Suppressor macrophage treated with lipopolysaccharide for 1 hour (primary cell): ENCODE data around the gene PRDM5.

Experiments used
- DNase-seq, 3 donors: peaks; one replicate each; pipeline ENCODE4 v3.0.0-alpha.2; 2020 to 2022

PRDM5 gene

GRCh38 chr4:120853161-120853935, 69.2 kb downstream of the PRDM5 start:
- DNase-seq = no peak

DNA sequence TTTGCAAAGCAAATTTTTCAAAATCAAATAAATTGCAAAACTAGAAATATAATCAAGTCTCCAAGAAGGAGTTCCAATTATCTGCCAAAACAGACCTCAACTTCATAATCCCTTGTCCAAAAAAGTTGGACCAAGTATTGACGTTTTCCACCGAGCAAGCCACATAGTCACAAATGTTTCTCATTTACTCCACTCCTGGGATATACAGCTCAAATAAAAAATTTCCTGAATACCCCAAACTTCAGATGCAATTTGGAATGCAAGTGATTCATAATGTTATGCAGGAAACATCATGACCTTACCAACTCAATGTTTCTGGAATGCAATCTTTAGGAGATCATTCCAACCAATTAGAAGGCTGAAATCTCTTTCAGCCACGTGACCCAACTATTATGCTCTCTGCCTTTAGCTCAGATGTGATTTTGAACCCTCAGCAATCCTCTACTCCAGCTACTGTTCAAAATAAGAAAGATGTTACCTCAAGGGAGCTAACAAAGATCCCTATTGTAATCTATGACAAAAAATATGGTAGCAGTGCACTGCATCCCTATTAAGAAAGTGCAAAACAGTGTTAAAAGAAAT, 72.4 kb downstream of the PRDM5 start:
- no peak for DNase-seq

GRCh38 chr4:120847019-120847582, 75.4 kb downstream of the PRDM5 start:
- no peak for DNase-seq

GRCh38 chr4:120844528-120844921, 78.0 kb downstream of the PRDM5 start:
- no peak for DNase-seq

GRCh38 chr4:120843849-120844527, 78.5 kb downstream of the PRDM5 start:
- DNase-seq = no peak

DNA sequence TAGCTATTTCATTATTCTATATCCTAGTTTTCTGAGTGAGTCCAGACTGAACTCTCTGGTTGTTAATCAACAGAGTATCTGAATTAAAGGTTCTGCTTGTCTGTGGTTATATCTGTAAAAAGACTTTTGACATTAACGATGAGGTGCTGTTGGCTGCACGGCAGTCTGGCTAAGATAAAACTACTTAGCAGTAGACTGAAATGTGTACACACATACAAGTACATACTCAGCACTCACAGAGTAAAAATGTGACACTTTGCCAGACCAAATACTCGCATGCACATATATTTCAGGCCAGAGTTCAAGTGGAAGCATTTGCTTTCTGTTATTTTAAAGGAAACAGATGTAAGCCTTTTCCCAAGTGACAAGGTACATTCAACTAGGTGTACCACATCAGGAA, 80.5 kb downstream of the PRDM5 start:
- DNase-seq = no peak

DNA sequence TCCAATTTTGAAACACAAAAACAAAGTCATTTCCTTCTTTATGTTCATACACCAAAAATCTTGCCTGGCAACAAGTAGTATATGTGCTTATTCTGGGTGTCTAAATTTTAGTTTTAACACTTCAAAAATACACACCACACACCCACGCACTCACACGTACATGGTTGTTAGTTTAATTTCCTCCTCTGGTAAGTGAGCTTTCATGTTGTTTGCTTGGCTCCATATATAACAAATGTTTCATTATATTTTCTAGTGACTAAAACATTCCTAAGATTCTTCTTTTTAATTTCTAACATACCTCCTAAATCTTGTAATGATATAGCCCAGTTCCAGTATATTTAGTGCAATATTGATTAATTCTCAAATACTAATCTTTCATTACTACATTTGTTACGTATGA, 80.9 kb downstream of the PRDM5 start:
- DNase-seq = no peak

DNA sequence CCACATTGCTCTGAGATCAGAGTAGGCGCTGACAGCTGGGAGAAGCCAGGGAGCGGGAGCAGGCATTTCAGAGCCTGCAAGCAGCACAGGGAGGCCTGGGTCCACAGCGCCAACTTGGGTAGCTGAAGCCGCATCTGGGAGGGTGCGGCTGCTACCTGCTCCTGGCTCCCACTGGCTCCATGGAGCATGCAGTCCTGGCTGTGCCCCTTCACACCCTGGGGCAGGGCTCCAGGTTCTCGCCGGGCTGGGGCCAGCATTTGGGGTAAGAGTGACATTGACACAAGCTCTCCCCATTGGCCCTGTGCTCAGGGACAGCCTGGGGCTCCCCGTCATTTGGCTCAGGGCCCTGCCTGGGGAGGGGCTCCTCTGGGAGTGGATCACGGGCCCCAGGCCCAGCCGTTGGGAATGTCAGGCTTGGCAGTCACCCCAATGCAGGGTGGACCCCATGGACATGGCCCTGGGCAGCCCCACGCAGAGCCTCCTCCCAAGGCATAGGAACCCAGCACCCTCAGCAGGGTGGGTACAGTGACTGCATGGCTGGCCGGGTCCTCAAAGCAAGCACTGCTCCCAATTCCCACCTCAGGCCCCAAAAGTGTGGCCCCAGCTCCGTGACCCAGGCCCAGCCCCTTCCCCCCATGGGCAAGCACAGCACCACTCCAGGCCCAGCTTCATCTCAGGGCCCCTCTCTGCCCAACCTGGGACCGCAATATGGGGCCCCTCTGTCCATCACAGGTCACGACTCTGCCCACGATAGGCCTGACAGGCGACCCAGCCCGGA, 82.4 kb downstream of the PRDM5 start:
- DNase-seq = no peak

DNA sequence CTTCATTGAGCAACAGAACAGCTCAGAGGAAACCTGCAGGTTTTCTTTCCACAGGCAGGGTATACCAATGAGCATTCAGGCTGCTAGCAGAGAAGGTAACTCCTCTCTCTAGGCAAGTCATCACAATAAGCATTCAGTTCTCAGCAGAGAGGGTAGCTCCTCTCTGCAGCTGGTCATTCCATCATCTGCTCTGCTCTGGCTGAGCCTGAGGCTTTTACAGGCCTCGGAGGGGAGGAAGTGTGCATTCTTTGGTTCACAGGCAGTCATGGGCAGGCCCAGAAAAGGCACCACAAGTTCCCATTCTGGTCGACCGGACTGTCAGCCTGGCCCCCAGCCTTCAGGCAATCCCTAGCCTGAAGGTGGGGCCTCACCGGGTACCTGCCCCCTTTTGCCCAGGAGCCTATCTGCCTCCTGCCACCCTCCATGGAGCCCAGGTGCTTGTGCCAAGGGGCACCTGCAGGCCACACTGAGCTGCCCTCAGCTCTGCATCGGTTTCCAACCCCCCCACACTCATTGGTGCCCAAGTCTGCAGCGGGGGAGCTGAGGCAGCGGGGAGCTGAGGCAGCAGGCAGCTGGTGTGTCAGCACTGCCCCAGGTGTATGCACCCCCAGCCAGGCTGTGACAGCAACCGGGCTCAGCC, 83.1 kb downstream of the PRDM5 start:
- no peak for DNase-seq

DNA sequence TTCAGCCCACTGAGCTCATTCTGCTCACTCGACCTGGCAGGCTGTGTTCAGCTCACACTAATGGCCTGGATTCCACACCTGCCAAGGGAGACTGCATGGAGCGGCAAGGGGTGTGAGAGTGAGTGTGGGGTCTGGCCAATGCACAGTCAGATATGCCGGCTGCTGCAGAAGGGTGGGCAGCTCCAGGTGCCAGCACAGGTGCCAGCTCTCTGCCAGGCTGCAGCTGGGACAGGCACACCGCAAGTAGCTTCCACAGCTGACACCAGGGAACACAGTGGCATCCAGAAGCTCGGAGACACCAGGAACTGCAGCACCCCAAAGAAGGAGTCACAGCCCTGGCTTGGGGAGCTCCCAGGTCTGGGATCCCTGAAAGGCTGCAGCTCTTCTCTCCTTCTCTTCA, 83.7 kb downstream of the PRDM5 start:
- DNase-seq = no peak

DNA sequence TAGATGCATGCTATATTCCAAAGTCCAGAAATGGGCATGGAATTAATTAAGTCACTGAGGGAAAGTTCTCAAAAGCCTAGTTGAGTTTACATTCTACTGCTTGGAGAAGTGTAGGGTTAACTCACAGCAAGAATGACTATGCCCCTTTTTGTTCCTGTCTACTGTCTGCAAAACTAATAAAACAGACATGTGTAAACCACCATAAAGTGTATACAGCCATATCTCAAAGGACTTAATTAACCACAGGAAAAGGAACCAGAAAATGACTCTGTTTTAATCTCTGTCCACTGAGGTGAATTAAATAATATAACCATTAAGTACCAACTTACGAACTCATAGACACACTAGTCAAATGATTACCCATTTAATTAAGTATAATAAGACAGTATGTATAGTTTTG, 84.9 kb downstream of the PRDM5 start:
- DNase-seq = no peak

DNA sequence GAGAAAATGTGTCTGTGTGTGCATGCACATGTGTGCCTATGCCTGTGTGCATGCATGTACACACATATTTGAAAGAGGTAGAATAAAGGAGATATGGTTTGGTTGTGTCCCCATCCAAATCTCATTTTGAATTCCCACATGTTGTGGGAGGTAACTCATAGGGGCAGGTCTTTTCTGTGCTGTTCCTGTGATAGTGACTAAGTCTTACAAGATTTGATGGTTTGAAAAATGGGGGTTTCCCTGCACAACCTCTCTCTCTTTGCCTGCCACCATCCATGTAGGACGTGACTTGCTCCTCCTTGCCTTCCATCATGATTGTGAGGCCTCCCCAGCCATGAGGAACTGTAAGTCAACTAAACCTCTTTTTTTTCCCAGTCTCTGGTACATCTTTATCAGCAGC, 87.2 kb downstream of the PRDM5 start:
- DNase-seq = no peak

DNA sequence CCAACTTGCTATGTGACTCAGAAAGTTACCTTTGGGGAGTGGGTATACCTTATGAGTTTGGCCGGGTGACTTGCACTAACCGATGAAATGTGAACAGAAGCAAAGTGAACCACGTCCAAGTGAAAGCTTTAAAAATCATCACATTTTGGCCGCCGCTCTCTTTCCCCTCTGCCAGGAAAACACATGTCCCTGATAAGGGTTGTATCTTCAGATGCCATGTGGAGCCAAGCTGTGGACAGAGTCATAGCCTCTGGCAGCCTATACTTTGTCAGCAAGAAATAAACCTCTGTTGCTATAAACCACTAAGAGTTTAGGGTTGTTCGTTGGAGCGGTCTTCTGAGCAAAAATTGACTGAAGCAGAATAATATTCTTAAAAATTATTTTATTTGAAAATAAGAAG, 92.3 kb downstream of the PRDM5 start:
- DNase-seq = no peak

DNA sequence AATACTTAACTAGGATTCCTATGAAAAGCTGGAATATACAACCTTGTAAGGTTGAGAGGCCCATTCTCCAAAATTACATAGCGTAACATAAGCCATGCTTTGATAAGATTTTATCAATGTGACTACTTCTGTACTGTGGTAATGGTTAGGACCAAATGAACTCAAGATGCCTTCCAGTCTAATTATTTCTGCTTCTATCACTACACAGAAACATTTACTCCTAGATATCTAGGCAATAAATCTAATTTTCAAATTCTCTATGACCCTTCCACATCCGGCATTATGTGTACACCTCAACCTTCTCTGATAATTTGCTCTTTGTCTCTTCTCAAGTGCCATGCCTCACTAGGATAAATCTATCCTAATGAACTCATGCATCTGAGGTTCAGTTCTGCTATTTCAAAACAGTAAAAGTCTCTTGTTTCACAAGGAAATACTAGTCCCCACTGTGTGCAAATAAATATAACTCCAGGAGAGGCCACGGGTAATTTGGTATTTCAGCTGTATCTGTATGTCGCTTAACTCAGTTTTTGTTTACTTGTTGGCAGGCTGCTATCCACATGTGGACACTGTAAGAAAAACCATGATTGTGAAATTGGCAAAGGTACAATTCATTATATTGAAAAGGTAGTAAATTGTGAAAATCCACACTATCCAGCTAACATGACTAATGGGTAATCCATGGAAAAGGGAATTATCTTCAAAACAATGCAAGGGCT, 93.3 kb downstream of the PRDM5 start:
- DNase-seq = no peak

DNA sequence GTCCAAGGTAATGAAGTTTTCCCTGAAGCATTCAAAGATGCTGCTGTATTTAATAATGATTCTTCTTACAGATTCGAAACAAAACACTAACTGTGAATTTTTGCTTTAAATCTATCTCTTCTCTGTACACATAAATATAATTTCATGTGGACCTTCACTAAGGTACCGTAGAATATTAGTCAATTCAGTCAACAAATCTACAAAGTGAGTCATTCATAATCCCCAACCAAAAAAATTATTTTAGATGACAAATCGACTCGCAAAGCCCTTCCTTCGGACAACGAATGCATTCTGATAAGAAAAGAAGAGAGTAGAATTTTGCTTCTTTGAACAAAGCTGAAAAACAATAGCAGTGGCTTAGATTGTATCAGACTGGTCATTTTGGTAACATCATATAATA, 95.7 kb downstream of the PRDM5 start:
- no peak for DNase-seq

DNA sequence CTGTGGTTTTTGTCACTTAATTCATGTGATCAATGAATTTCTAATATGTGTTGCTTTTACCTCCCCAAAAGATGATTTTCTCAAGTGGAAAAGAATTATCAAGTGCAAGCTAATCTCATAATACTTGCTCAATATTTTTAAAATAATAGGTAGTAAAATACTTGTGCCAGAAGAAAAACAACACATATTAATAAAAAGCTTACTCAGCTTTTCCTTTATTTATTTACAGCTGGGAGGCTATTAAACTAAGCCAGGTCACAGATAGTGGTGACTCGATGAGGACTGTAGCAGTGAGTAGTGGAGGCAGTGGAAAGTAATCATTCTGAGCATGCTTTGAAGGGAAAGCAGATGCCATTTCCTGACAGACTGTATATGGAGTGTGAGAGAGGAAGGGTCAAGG, 96.1 kb downstream of the PRDM5 start:
- DNase-seq = no peak

GRCh38 chr4:120824946-120825345, 97.6 kb downstream of the PRDM5 start:
- no peak for DNase-seq

DNA sequence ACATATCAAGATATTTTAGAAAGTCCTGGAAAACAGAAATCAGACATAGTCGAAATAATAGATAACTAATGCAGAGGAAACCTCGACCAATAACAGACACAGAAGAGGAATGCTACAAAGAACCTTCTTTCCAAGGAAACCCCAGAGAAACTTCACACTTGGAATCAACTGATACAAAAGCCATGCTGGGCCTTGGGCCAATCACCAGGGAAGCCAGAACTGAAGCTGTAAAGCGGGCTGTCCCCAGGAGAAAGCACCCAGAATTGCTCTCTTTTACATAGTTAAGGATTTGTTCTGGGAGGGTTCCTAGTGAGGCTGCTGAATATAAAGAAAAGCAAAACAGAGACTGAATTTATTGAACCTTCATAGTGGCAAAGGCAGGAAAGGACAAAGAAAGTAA, 100.5 kb downstream of the PRDM5 start:
- DNase-seq = no peak

DNA sequence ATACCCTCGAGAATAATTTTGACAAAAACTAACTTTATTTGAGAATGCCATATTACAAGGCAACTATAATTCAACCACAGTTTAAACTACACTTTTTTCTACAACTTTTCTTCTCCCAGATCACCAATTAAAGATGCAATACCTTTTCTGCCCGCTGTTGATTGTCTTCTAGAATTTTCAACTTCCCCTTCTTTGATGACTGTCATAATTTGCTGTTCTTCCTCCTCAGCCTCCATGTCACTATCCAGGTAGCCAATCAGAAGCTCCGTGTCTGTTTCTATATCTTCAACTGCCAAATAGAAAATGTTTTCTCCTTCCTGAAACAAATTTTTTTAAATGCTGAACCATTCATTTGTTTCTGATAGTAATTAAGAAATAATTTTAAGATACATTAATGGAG, 101.5 kb downstream of the PRDM5 start:
- peak in 1 of 3 donors; percentile 5 for DNase-seq

- DNase-seq = no peak
These were observed 102.6 kb downstream of the PRDM5 start for GRCh38 chr4:120819805-120820437.

DNA sequence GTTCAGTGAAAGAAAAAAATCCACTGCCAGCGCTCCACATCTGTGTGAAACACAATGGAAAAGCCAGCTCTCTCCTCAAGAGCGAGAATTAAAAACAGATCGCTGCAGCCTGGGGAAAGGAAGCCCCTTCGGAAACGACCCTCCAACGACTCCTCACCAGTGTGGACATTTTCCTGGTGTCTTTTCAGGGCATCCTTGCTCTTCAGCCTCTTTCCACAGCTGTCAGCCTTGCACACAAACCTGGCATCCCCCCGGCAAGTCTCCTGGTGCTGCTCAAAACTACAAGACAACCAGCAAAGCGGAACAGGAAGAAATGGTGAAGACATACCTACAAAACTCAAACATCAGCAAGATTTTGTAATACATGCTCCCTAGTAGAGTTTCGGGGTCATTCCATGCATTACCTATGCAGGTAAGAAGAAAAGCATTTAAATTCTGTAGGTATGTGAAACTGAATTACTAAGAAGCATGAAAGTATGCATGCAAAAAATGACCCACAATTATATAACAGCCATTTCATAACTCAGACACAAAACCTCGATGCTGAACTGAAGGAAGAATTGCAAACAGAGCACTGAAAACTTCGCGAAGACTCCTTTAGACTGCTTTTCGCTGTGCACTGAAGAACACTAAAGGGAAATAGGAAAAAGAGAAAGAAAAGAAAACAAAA, 106.1 kb downstream of the PRDM5 start:
- no peak for DNase-seq
